Neuronal stem cell (in vitro differentiated cells): ENCODE results near the gene OLFM2.

Experiments
- DNase-seq: peaks from one replicate; pipeline ENCODE4 v3.0.0-alpha.2; 2013; ENCODE audit warnings: low spot score
- H2AFZ ChIP-seq: one replicate; pipeline ENCODE4 v1.6.1; 2013; ENCODE audit warnings: mild to moderate bottlenecking, low read length, inconsistent platforms
- H2AK5ac ChIP-seq: 2 replicates; pipeline ENCODE4 v1.6.1; 2013; ENCODE audit warnings: low read depth, mild to moderate bottlenecking, inconsistent platforms, low read length, moderate library complexity, mixed read lengths
- H2BK120ac ChIP-seq: 2 replicates; pipeline ENCODE4 v1.6.1; 2013; ENCODE audit warnings: low read depth, mild to moderate bottlenecking, inconsistent platforms, low read length, moderate library complexity, mixed read lengths
- H2BK12ac ChIP-seq: one replicate; pipeline ENCODE4 v1.6.1; 2013; ENCODE audit warnings: low read length, inconsistent platforms
- H2BK15ac ChIP-seq: 2 replicates; pipeline ENCODE4 v1.6.1; 2013; ENCODE audit warnings: mild to moderate bottlenecking, low read length, inconsistent platforms, mixed read lengths
- H2BK5ac ChIP-seq: one replicate; pipeline ENCODE4 v1.6.1; 2013; ENCODE audit warnings: inconsistent platforms, mild to moderate bottlenecking, low read length, moderate library complexity
- H3K14ac ChIP-seq: one replicate; pipeline ENCODE4 v1.6.1; 2013; ENCODE audit warnings: low read length, inconsistent platforms
- H3K18ac ChIP-seq: 2 replicates; pipeline ENCODE4 v1.6.1; 2013; ENCODE audit warnings: low read length, inconsistent platforms
- H3K23ac ChIP-seq: 2 replicates; pipeline ENCODE4 v1.6.1; 2013; ENCODE audit warnings: low read depth, mild to moderate bottlenecking, mixed read lengths, low read length, inconsistent platforms; ENCODE audit not compliant: poor library complexity
- H3K27ac ChIP-seq: replicated peaks from 3 replicates; pipeline ENCODE4 v1.5.1; 2013; ENCODE audit warnings: low read length, inconsistent platforms
- H3K27me3 ChIP-seq, 3 experiments: 2 replicates each; pipeline ENCODE4 v1.6.1; 2013; ENCODE audit warnings: low read length in 3 of 3, mild to moderate bottlenecking in 2 of 3, inconsistent platforms in 1 of 3, low read depth in 1 of 3, mixed read lengths in 1 of 3, moderate library complexity in 1 of 3; ENCODE audit not compliant: control insufficient read depth in 3 of 3, insufficient read depth in 3 of 3
- H3K36me3 ChIP-seq, 2 donors: replicated peaks in 1 of 2; 2 replicates each; pipeline ENCODE4 v1.6.1; 2013; ENCODE audit warnings: low read length in 2 of 2; ENCODE audit not compliant: control insufficient read depth in 2 of 2, insufficient read depth in 2 of 2
- H3K4ac ChIP-seq: 2 replicates; pipeline ENCODE4 v1.6.1; 2013; ENCODE audit warnings: inconsistent platforms, mild to moderate bottlenecking, low read length, moderate library complexity
- H3K4me1 ChIP-seq, 2 donors: 1 replicate in 1 of 2; 2 replicates in 1 of 2; pipeline ENCODE4 v1.6.1; 2013; ENCODE audit warnings: low read length in 2 of 2, low read depth in 1 of 2; ENCODE audit not compliant: control insufficient read depth in 2 of 2, insufficient read depth in 1 of 2
- H3K4me2 ChIP-seq: one replicate; pipeline ENCODE4 v1.6.1; 2013; ENCODE audit warnings: mild to moderate bottlenecking, low read length, inconsistent platforms; ENCODE audit not compliant: insufficient read depth, poor library complexity, severe bottlenecking
- H3K4me3 ChIP-seq, 2 donors: 2 replicates each; pipeline ENCODE4 v1.5.1; 2013; ENCODE audit warnings: low read length in 2 of 2, mild to moderate bottlenecking in 2 of 2, inconsistent platforms in 1 of 2, moderate library complexity in 1 of 2
- H3K79me1 ChIP-seq: one replicate; pipeline ENCODE4 v1.6.1; 2013; ENCODE audit warnings: low read depth, mild to moderate bottlenecking, inconsistent platforms, low read length, moderate library complexity
- H3K9ac ChIP-seq: one replicate; pipeline ENCODE4 v1.6.1; 2013; ENCODE audit warnings: mild to moderate bottlenecking, low read depth, low read length, inconsistent platforms; ENCODE audit not compliant: poor library complexity
- H3K9me3 ChIP-seq, 2 donors: replicated peaks in 1 of 2; 2 replicates each; pipeline versions ENCODE3 to v1.6.1; 2013; ENCODE audit warnings: low read length in 2 of 2, mild to moderate bottlenecking in 2 of 2, inconsistent platforms in 1 of 2, low read depth in 1 of 2, mixed read lengths in 1 of 2, moderate library complexity in 1 of 2; ENCODE audit not compliant: control insufficient read depth in 2 of 2, insufficient read depth in 1 of 2
- H4K8ac ChIP-seq: one replicate; pipeline ENCODE4 v1.6.1; 2013; ENCODE audit warnings: low read depth, mild to moderate bottlenecking, inconsistent platforms, low read length, moderate library complexity
- H4K91ac ChIP-seq: one replicate; pipeline ENCODE4 v1.6.1; 2013; ENCODE audit warnings: low read length, low read depth, mild to moderate bottlenecking, inconsistent platforms; ENCODE audit not compliant: poor library complexity
- WGBS, 2 donors: extraction: QIAGEN DNeasy Blood & Tissue Kit; methylation state at CpG; one replicate each; pipeline ENCODE4 v1.1.7; 2013; ENCODE audit warnings: missing lambda C conversion rate in 2 of 2, mixed read lengths in 1 of 2; ENCODE audit not compliant: insufficient read length in 2 of 2, insufficient replicate concordance in 1 of 2; ENCODE audit errors: extremely low coverage in 2 of 2; 5-methylcytosine and 5-hydroxymethylcytosine counted together

Gene OLFM2

DNA sequence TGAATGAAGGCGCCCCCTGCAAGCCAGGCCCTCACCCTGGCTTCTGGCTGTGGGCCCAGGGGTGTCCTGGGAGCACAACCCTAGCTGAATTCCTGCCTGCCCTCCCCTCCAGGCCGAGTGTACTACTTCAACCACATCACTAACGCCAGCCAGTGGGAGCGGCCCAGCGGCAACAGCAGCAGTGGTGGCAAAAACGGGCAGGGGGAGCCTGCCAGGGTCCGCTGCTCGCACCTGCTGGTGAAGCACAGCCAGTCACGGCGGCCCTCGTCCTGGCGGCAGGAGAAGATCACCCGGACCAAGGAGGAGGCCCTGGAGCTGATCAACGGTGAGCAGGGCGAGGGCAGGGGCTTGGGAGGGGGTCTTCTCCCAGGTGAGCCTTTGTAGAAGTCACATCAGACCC, 98.0 kb downstream of the OLFM2 start:
- DNase-seq = no peak
- H3K23ac ChIP-seq = peak overlapping the region; percentile 10
- H4K91ac ChIP-seq = no peak overlapping the region
- no peak overlapping the region for H3K27ac ChIP-seq
- no peak overlapping the region for H4K8ac ChIP-seq
- H3K79me1 ChIP-seq = peaks cover 17% of the 10 kb centered on the region
- H3K36me3 ChIP-seq = peaks cover 37 to 61% of the 10 kb centered on the region in 2 donors
- no peak overlapping the region for H3K9ac ChIP-seq
- no peak overlapping the region for H3K14ac ChIP-seq
- H3K27me3 ChIP-seq = no peaks in the 10 kb centered on the region
- no CpG with 5 or more reads among the region's 15 CpGs for WGBS, 2 donors
- H3K9me3 ChIP-seq = no peaks in the 10 kb centered on the region
- H2BK12ac ChIP-seq = no peak overlapping the region
- no peak overlapping the region for H3K4ac ChIP-seq
- no peak overlapping the region for H2AFZ ChIP-seq
- H2BK120ac ChIP-seq = no peak overlapping the region
- no peak overlapping the region for H2BK5ac ChIP-seq
- no peak overlapping the region for H3K18ac ChIP-seq
- no peak overlapping the region for H3K4me2 ChIP-seq
- H2BK15ac ChIP-seq = no peak overlapping the region
- no peak overlapping the region for H3K4me3 ChIP-seq
- peaks cover 4 to 5% of the 10 kb centered on the region in 2 donors for H3K4me1 ChIP-seq
- no peak overlapping the region for H2AK5ac ChIP-seq

DNA sequence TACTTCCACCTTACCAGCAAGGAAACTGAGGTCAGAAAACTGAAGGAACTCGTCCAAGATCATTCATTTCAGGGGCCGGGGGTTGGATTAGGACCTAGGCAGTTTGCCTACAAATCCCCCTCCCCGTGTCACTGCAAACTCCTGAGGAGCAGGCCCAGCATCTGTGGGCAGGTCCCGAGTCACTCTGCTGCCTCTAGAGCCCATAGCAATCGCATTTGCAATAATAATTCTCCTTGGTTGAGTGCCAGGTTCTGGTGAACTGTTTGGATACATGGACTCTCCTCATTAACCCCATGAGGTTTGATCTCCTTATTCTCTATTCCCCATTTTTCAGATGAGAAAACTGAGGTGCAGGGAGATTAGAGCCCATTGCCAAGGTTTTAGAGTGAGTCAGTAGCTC, 100.3 kb downstream of the OLFM2 start:
- no peak overlapping the region for H3K14ac ChIP-seq
- H3K9ac ChIP-seq = no peak overlapping the region
- H3K27ac ChIP-seq = no peak overlapping the region
- no peak overlapping the region for H2AK5ac ChIP-seq
- no peak overlapping the region for H3K18ac ChIP-seq
- H4K91ac ChIP-seq = no peak overlapping the region
- no peak overlapping the region for H2BK15ac ChIP-seq
- H2BK12ac ChIP-seq = no peak overlapping the region
- no peak overlapping the region for H2BK120ac ChIP-seq
- peaks cover 14% of the 10 kb centered on the region for H3K79me1 ChIP-seq
- peaks cover 16 to 47% of the 10 kb centered on the region in 2 donors for H3K36me3 ChIP-seq
- WGBS, 2 donors = no CpG with 5 or more reads among the region's 5 CpGs
- H3K4ac ChIP-seq = no peak overlapping the region
- H2BK5ac ChIP-seq = no peak overlapping the region
- peaks cover 4 to 5% of the 10 kb centered on the region in 2 donors for H3K4me1 ChIP-seq
- no peak overlapping the region for H4K8ac ChIP-seq
- no peak overlapping the region for H2AFZ ChIP-seq
- no peaks in the 10 kb centered on the region for H3K27me3 ChIP-seq
- no peak overlapping the region for H3K23ac ChIP-seq
- H3K4me2 ChIP-seq = peak overlapping the region; percentile 89
- H3K4me3 ChIP-seq = peak overlapping the region; percentile 89 to 92
- no peaks in the 10 kb centered on the region for H3K9me3 ChIP-seq
- no peak for DNase-seq

DNA sequence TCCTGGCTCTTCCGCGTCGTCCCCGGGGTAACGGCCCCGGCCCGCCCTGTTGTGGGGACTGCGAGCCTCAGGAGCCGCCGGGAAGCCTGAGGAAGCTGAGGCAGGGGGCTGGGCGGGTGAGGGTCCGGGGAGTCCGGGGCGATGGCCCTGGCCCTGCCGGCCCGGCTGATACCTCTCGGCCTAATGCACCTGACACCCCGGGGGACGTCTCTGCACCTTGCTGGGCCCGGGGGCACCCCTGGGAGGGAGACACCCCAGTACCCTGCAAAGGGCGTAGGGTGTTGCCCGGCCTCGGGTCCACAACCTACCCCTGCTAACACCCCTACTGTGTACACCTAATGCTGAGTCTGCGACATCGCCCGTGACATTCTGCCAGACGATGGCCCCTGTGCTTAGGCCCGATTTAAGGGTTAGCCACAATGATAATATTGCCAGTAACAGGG, 100.8 kb downstream of the OLFM2 start:
- peak overlapping the region; percentile 85 for H3K9ac ChIP-seq
- DNase-seq = no peak
- peak overlapping the region; percentile 89 for H3K4me2 ChIP-seq
- no peak overlapping the region for H3K14ac ChIP-seq
- H3K9me3 ChIP-seq = no peaks in the 10 kb centered on the region
- no peak overlapping the region for H4K91ac ChIP-seq
- H2BK12ac ChIP-seq = no peak overlapping the region
- peak overlapping the region; percentile 75 for H2BK5ac ChIP-seq
- no peak overlapping the region for H3K27ac ChIP-seq
- peak overlapping the region; percentile 84 for H2AFZ ChIP-seq
- no peaks in the 10 kb centered on the region for H3K27me3 ChIP-seq
- no CpG with 5 or more reads among the region's 28 CpGs for WGBS, 2 donors
- H3K36me3 ChIP-seq = peaks cover 13 to 45% of the 10 kb centered on the region in 2 donors
- H3K4me3 ChIP-seq = peak overlapping the region; percentile 89 to 92
- H3K23ac ChIP-seq = peak overlapping the region; percentile 90
- peaks cover 4 to 5% of the 10 kb centered on the region in 2 donors for H3K4me1 ChIP-seq
- peaks cover 14% of the 10 kb centered on the region for H3K79me1 ChIP-seq
- no peak overlapping the region for H2BK120ac ChIP-seq
- H3K18ac ChIP-seq = peak overlapping the region; percentile 94
- peak overlapping the region; percentile 89 for H2BK15ac ChIP-seq
- no peak overlapping the region for H4K8ac ChIP-seq
- H2AK5ac ChIP-seq = peak overlapping the region; percentile 98
- H3K4ac ChIP-seq = no peak overlapping the region

DNA sequence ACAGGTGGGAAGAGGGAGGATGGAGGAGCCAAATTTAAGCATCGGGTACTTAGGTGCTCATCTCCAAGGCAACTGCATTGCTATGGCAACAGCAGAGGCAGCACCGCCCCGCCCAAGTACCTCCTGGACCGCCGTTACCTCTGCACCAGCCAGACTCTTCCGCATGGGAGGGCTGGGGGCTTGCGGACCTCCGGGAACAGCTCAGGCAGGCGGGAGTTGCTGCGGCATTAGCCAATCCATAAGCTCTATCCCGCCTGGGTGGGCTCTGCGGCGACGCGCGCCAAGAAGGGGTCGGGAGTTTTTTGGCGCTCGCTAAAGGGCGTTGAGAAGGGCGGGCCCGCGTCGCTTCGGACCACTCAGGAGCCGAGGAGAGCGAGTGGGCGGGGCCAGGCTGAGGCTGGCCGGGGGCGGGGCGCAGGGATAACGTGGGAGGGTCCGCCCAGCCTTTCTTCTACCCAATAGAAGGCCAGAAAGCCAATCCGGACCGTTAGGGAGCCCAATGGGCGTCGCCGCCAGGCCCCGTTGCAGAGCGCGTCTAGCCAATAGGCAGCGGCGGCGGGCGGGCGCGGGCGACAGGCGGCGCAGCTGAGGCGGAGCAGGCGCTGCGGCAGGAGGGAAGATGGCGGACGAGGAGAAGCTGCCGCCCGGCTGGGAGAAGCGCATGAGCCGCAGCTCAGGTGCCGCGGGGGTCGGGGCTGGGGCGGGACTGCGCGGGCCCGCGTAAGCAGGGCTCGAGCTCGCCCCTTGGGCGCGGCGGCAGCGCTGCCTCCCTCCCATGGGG, 101.4 kb downstream of the OLFM2 start, which contains the start of gene PIN1:
Gene PIN1, plus strand, starts transcription at position 593 of the 781 bp plus-strand sequence. Its CDS starts 27 bp downstream, at position 620.
- H3K36me3 ChIP-seq = peaks cover 11 to 45% of the 10 kb centered on the region in 2 donors
- no CpG with 5 or more reads among the region's 73 CpGs for WGBS, 2 donors
- no peaks in the 10 kb centered on the region for H3K9me3 ChIP-seq
- H3K23ac ChIP-seq = peak within 1 kb of the TSS; percentile 90
- no peak within 1 kb of the TSS for H4K8ac ChIP-seq
- peaks cover 4 to 5% of the 10 kb centered on the region in 2 donors for H3K4me1 ChIP-seq
- H3K18ac ChIP-seq = peak within 1 kb of the TSS; percentile 94
- peaks cover 14% of the 10 kb centered on the region for H3K79me1 ChIP-seq
- H3K27me3 ChIP-seq = no peaks in the 10 kb centered on the region
- no peak within 1 kb of the TSS for H3K4ac ChIP-seq
- no peak within 1 kb of the TSS for H2BK120ac ChIP-seq
- peak within 1 kb of the TSS; percentile 84 for H2AFZ ChIP-seq
- H2AK5ac ChIP-seq = peak within 1 kb of the TSS; percentile 98
- H3K27ac ChIP-seq = peak within 1 kb of the TSS; percentile 19
- H3K4me3 ChIP-seq = peak within 1 kb of the TSS; percentile 89 to 92
- H2BK12ac ChIP-seq = no peak within 1 kb of the TSS
- H2BK5ac ChIP-seq = peak within 1 kb of the TSS; percentile 75
- no peak within 1 kb of the TSS for H3K14ac ChIP-seq
- H2BK15ac ChIP-seq = peak within 1 kb of the TSS; percentile 89
- DNase-seq = peak; percentile 100
- peak within 1 kb of the TSS; percentile 89 for H3K4me2 ChIP-seq
- H4K91ac ChIP-seq = no peak within 1 kb of the TSS
- H3K9ac ChIP-seq = peak within 1 kb of the TSS; percentile 85
